ENCODE results near the gene RPS15.

DNA sequence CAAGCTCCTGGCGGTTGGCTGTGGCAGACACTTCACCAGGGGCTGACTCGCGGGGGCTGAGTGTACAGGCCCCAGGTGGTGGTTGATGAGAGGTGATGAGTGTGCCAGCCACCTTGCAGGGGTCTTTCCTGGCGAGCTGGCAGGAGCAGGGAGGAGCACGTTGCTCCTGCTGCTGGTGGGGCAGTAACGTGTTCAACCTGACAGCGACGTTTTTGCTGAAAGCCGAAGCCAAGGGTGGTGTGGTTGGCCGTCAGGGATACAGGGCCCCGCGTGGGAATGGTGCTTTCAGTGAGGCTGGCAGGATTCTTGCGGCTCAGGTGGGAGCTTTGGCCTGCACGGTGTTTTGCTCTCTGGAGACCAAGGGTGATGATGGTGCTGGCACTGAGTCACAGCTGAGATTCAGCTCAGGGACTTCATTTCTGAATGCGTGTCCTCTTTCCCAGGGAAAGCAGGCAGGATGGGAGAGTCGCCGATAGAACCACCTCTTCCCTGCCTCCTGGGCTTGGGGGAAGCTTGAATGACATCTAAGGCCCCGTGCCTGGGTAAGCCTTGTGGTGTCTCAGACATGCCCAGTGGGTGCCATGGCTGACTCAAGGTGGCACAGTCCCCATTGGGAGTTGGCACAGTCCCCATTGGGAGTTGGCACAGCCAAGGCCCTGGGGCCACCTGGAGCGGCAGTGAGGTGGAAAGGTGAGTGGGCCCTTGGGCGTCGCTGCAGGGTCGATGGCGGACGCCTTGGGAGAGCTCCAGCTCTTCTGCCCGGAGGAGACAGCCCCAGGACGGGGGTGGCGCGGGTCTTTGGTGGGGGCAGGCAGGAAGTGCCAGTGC lies 22.0 kb upstream of the RPS15 start:
- TF ChIP-seq, protein P1, sequence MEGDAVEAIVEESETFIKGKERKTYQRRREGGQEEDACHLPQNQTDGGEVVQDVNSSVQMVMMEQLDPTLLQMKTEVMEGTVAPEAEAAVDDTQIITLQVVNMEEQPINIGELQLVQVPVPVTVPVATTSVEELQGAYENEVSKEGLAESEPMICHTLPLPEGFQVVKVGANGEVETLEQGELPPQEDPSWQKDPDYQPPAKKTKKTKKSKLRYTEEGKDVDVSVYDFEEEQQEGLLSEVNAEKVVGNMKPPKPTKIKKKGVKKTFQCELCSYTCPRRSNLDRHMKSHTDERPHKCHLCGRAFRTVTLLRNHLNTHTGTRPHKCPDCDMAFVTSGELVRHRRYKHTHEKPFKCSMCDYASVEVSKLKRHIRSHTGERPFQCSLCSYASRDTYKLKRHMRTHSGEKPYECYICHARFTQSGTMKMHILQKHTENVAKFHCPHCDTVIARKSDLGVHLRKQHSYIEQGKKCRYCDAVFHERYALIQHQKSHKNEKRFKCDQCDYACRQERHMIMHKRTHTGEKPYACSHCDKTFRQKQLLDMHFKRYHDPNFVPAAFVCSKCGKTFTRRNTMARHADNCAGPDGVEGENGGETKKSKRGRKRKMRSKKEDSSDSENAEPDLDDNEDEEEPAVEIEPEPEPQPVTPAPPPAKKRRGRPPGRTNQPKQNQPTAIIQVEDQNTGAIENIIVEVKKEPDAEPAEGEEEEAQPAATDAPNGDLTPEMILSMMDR (conservative IDR thresholded peaks at IDR 0.05): no peak
- TF ChIP-seq ZFX (IDR thresholded peaks at IDR 0.05): no peak
